Measurements from ENCODE around the gene IFT80.

DNA sequence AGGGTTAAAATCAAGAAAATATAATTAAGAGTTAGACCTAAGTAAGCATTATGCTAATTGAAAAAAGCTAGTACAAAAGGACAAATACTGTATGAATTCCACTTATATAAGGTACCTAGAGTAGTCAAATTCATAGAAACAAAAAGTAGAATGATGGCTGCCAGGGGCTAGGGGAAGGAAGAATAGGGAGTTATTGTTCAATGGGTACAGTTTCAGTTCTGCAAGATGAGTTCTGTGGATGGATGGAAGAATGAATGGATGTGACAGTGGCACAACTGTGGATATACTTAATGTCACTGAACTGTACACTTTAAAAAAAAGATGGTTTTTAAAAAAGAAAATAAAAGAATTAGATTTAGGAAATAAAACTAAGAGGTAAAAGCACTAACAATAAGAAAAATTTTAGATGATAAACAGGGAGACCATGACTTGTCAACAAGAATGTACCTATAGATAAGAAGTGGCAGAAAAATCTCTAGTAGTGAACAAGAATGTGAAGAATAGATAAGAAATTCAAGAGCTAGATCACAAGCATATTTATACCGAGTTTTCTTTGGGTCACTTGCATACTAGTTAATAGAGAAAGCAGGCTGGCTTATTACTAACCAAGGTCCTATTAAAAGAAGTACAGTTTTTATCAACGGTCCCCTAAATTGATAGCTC, 5.5 kb downstream of the IFT80 start:
- TF ChIP-seq, protein P1, sequence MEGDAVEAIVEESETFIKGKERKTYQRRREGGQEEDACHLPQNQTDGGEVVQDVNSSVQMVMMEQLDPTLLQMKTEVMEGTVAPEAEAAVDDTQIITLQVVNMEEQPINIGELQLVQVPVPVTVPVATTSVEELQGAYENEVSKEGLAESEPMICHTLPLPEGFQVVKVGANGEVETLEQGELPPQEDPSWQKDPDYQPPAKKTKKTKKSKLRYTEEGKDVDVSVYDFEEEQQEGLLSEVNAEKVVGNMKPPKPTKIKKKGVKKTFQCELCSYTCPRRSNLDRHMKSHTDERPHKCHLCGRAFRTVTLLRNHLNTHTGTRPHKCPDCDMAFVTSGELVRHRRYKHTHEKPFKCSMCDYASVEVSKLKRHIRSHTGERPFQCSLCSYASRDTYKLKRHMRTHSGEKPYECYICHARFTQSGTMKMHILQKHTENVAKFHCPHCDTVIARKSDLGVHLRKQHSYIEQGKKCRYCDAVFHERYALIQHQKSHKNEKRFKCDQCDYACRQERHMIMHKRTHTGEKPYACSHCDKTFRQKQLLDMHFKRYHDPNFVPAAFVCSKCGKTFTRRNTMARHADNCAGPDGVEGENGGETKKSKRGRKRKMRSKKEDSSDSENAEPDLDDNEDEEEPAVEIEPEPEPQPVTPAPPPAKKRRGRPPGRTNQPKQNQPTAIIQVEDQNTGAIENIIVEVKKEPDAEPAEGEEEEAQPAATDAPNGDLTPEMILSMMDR (conservative IDR thresholded peaks at IDR 0.05): no peak
- TF ChIP-seq EZH2 (IDR thresholded peaks at IDR 0.05; ENCODE audit: low read depth): no peak

Measured in PC-9 (cell line).